ENCODE data around the gene RSAD1.
"Not testable (repeated sequence)": the region's sequence is repeated elsewhere in the genome, so short reads cannot be mapped to it uniquely, and the experiment has no call there.

RSAD1 gene

DNA sequence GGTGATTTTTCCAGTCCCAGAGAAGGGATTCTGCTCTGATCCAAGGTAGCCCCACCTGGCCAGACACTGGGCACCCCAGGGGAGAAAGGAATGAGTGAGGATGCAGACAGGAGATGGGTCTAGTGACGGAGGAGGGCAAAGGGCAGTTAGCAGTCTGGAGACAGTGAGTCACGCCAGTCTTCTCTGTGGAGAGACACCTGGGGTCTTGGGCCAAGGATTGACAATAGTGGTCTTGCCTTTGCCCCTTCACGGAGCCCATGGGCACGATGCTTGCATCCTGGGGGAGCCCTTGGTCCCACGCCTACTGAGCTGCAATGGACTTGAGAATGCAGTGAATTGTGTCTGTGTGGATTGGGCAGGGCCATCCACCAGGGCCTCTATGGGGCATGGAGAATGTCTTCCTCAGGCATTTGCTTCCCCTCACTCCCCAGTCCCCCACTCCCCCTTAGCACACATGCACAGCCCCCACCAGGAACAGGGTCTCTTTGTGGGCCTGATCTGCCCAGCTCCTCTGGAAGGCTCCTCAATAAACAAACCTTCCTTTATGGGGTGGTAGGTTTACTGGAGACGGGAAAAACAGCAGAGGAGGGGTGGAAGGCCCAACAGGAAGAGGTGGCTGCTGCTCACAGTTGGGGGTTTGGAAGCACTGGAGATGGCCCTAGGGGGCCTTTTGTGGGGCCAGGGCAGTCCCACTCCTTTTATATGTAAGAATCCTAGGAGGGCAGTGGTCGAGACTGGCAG lies 11.4 kb upstream of the RSAD1 start:
- Histone ChIP-seq H3K36me3 (ENCODE audit: control insufficient read depth, insufficient read depth, low read length) (no peaks in the 10 kb centered on the region), H3K27me3 (ENCODE audit: control insufficient read depth, insufficient read depth, low read length) (peaks cover 9% of the 10 kb centered on the region; the same call in 1 of the 2 replicates), H3K9me3 (ENCODE audit: control insufficient read depth, insufficient read depth, low read length) (no peaks in the 10 kb centered on the region), H3K4me1 (ENCODE audit: control insufficient read depth, insufficient read depth, low read length) (peaks cover 10% of the 10 kb centered on the region), H3K4me3 (ENCODE audit: low read length) (no peak overlapping the region), H3K27ac (ENCODE audit: low read length) (no peak overlapping the region)
- DNase-seq (ENCODE audit: low read depth, low spot score), result no peak
- no CpG with 5 or more reads among the region's 7 CpGs for WGBS (ENCODE audit: insufficient coverage, insufficient read length)

DNA sequence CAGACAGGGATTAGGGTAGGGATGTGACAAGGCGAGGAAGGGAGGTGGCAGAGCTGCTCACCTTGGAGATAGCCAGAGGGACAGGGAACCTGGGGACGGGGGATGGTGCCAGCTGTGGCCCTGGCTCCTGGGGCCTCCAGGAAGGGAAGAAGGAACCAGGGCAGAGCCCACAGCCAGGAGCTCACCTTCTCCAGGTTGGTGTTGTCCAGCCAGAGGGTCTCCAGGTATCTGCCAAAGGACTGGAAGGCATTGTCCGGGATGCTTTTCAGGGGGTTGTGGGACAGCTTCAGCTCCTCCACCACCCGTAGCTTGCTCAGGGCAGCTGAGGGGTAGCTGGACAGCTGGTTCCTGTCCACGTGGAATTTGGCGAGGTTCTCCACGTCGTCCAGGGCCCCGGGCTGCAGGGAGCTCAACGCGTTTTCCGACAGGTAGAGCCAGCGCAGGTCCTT lies 10.8 kb upstream of the RSAD1 start:
- Histone ChIP-seq H3K27ac (ENCODE audit: low read length) (no peak overlapping the region), H3K36me3 (ENCODE audit: control insufficient read depth, insufficient read depth, low read length) (no peaks in the 10 kb centered on the region), H3K27me3 (ENCODE audit: control insufficient read depth, insufficient read depth, low read length) (peaks cover 9% of the 10 kb centered on the region; the same call in 1 of the 2 replicates), H3K9me3 (ENCODE audit: control insufficient read depth, insufficient read depth, low read length) (no peaks in the 10 kb centered on the region), H3K4me1 (ENCODE audit: control insufficient read depth, insufficient read depth, low read length) (peaks cover 10% of the 10 kb centered on the region), H3K4me3 (ENCODE audit: low read length) (no peak overlapping the region)
- no peak for DNase-seq (ENCODE audit: low read depth, low spot score)
- no CpG with 5 or more reads among the region's 13 CpGs for WGBS (ENCODE audit: insufficient coverage, insufficient read length)

DNA sequence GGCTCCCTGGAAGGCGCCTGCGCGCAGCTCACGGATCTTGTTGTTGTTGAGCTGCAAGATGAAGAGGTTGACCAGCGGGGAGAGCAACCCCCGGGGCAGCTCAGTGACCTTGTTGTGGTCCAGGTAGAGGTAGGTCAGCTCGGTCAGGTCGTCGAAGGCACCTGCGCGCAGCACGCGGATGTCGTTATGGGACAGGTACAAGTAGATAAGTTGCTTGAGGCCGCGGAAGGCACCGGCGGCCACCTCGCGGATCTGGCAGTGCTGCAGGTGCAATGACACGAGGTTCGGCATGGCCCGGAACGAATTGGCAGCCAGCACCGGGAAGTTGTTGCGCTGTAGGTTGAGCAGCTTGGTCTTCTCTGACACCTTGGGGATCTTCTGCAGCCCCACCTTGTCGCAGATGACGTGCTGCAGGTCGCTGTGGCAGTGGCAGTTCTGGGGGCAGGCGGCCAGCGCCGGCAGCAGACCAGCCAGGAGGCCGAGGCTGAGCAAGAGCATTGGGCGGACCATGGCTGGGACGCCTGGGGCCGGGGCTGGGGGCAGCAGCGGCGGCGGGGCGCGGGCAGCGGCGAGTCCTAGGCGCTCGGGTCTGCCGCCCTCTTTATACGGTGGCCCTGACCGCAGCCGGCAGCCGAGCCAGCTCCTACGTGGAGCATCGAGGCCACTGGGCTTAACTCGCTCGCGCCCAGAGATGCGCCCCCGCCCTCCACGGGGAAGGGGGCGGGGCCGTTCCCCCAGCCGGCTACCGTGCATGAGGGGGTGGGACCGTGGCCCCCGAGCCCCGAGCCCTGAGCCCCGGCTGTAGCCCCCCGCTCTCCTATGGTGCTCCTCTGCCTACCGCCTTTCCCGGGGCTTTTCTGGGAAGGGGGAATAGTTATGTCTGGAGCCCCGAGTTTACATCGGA lies 10.1 kb upstream of the RSAD1 start, which contains the start of gene CHAD:
CHAD (minus strand) TSS at position 577 of the 904 bp plus-strand sequence; CDS start at position 510, 67 bp downstream.
- H3K4me3 ChIP-seq (ENCODE audit: low read length), result peak within 1 kb of the TSS; percentile 29; the same call in 1 of the 2 replicates
- DNase-seq (ENCODE audit: low read depth, low spot score), result no peak
- H3K9me3 ChIP-seq (ENCODE audit: control insufficient read depth, insufficient read depth, low read length), result no peaks in the 10 kb centered on the region
- H3K36me3 ChIP-seq (ENCODE audit: control insufficient read depth, insufficient read depth, low read length), result no peaks in the 10 kb centered on the region
- no CpG with 5 or more reads among the region's 71 CpGs for WGBS (ENCODE audit: insufficient coverage, insufficient read length)
- no peak within 1 kb of the TSS for H3K27ac ChIP-seq (ENCODE audit: low read length)
- H3K4me1 ChIP-seq (ENCODE audit: control insufficient read depth, insufficient read depth, low read length), result peaks cover 10% of the 10 kb centered on the region
- H3K27me3 ChIP-seq (ENCODE audit: control insufficient read depth, insufficient read depth, low read length), result peaks cover 9% of the 10 kb centered on the region; the same call in 1 of the 2 replicates

DNA sequence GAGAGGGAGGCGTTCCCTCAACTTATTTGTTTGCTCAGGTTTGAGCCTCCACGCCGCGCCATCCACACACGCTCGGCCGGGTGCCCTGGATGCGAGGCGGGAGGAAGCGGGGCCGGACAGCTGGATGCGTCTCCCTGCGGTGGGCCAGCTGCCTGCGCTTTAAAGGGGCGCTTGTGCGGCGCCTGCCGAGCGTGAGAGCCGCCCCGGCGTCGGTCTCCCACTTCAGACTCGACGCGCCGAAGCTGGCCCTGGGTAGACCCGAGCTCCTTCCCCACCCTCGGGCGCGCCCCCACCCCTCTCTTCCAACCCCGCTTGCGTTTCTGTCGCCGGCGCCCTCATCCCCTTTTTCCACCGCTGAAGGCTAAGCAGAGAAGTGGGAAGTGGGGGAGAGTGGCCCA lies 9.5 kb upstream of the RSAD1 start:
- Histone ChIP-seq H3K27me3 (ENCODE audit: control insufficient read depth, insufficient read depth, low read length) (peaks cover 9% of the 10 kb centered on the region; the same call in 1 of the 2 replicates), H3K4me1 (ENCODE audit: control insufficient read depth, insufficient read depth, low read length) (peaks cover 10% of the 10 kb centered on the region), H3K36me3 (ENCODE audit: control insufficient read depth, insufficient read depth, low read length) (no peaks in the 10 kb centered on the region), H3K27ac (ENCODE audit: low read length) (no peak overlapping the region), H3K4me3 (ENCODE audit: low read length) (peak overlapping the region; percentile 29; the same call in 1 of the 2 replicates), H3K9me3 (ENCODE audit: control insufficient read depth, insufficient read depth, low read length) (no peaks in the 10 kb centered on the region)
- DNase-seq (ENCODE audit: low read depth, low spot score), result no peak
- WGBS (ENCODE audit: insufficient coverage, insufficient read length), result no CpG with 5 or more reads among the region's 37 CpGs

DNA sequence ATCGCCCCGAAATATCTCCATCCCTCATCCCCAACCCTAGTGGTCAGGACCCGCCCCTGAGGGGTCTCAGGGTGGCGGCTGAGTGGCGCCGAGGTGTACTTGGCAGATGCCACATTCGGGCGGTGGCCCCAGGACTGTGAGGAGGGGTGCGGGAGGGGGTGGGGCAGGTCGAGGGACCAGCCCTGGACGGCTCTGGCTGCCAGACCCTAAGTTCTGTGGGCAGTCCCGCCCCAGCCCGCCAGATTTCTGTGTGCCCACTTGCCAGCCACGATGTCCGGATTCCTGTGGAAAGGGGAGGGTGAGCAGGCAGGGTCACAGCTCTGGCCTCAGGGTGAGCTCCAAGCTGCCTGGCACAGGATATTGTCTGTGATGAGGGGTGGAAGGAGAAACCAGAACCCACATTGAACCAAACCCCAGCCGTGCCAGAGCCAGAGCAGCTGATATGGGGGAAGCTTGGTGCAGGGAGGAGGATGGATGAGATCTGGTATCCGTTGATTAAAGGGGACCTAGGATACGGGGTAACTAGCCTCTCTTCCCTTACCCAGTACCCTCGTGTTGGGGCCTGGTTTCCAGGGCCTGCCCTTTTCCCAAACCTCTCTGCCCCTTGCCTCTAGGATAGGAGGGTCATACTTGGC lies 8.9 kb upstream of the RSAD1 start:
- no peak for DNase-seq (ENCODE audit: low read depth, low spot score)
- Histone ChIP-seq H3K27ac (ENCODE audit: low read length) (no peak overlapping the region), H3K4me1 (ENCODE audit: control insufficient read depth, insufficient read depth, low read length) (peaks cover 10% of the 10 kb centered on the region), H3K4me3 (ENCODE audit: low read length) (no peak overlapping the region), H3K27me3 (ENCODE audit: control insufficient read depth, insufficient read depth, low read length) (peaks cover 9% of the 10 kb centered on the region; the same call in 1 of the 2 replicates), H3K36me3 (ENCODE audit: control insufficient read depth, insufficient read depth, low read length) (no peaks in the 10 kb centered on the region), H3K9me3 (ENCODE audit: control insufficient read depth, insufficient read depth, low read length) (no peaks in the 10 kb centered on the region)
- no CpG with 5 or more reads among the region's 19 CpGs for WGBS (ENCODE audit: insufficient coverage, insufficient read length)

DNA sequence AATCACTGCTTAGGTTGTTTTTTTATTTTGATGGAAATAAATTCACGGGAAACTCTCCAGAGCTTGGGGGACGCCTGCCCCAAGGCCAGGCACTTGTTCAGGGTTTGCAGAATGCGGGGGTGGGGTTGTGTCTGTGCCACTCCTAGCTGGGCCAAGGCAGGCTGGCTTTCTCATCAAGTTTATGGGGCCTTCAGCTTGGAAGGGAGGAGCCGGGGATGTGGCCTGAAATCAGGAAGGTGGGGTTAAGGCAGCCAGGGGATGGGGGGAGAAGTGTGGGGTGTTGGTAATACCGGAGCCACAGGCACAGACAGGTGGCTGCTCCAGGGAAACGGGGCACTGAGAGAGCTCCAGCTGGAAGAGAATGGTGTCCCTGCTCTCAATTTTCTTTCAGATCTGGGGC lies 8.2 kb upstream of the RSAD1 start:
- peaks cover 9% of the 10 kb centered on the region; the same call in 1 of the 2 replicates for H3K27me3 ChIP-seq (ENCODE audit: control insufficient read depth, insufficient read depth, low read length)

DNA sequence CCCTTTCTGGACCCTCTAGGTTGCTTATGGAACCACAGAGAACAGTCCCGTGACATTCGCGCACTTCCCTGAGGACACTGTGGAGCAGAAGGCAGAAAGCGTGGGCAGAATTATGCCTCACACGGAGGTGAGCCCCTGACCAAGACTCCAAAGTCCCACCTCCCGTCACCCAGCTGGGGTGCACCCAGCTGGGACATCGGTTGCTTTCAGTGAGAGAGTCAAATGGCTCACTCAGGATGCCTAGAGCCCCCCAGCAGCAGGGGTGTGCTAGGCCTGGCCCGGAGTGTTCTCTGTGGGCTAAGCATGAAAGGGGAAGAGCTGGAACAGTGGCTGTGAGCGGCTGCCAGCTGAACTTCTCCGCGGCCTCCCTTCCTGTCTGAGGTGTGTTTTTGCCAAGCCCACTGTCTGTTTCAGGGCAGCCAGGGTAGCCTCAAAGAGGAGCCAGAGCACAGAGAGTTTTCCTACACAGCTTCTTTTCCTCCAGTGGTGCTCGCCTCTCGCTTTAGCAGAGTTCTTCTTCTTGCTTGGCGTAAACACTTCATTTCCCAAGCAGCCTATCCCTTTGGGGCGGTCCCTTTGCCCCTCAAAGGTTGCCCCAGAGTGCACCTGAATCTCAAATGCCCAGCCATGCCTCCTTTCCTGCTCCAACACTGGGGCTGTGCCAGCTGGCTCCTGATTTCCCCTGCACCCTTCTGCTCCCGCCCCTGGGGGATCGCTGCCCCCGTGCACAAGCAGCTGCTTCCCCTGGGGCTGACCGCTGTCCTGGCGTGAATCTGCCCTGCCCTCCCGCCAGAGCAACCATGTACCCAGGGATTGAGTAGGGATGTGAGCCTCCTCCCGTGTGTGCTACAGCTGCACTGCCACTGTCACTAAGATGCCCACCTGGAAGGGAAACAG lies 7.4 kb upstream of the RSAD1 start:
- Histone ChIP-seq H3K9me3 (ENCODE audit: control insufficient read depth, insufficient read depth, low read length) (no peaks in the 10 kb centered on the region), H3K27me3 (ENCODE audit: control insufficient read depth, insufficient read depth, low read length) (peaks cover 9% of the 10 kb centered on the region; the same call in 1 of the 2 replicates), H3K36me3 (ENCODE audit: control insufficient read depth, insufficient read depth, low read length) (no peaks in the 10 kb centered on the region), H3K27ac (ENCODE audit: low read length) (no peak overlapping the region), H3K4me1 (ENCODE audit: control insufficient read depth, insufficient read depth, low read length) (peaks cover 10% of the 10 kb centered on the region), H3K4me3 (ENCODE audit: low read length) (no peak overlapping the region)
- no peak for DNase-seq (ENCODE audit: low read depth, low spot score)
- no CpG with 5 or more reads among the region's 22 CpGs for WGBS (ENCODE audit: insufficient coverage, insufficient read length)

More for the DNA sequence above, 8.2 kb upstream of the RSAD1 start:
- H3K4me3 ChIP-seq (ENCODE audit: low read length), result no peak overlapping the region
- WGBS (ENCODE audit: insufficient coverage, insufficient read length), result no CpG with 5 or more reads among the region's 6 CpGs
- no peaks in the 10 kb centered on the region for H3K9me3 ChIP-seq (ENCODE audit: control insufficient read depth, insufficient read depth, low read length)
- H3K36me3 ChIP-seq (ENCODE audit: control insufficient read depth, insufficient read depth, low read length), result no peaks in the 10 kb centered on the region
- no peak overlapping the region for H3K27ac ChIP-seq (ENCODE audit: low read length)
- H3K4me1 ChIP-seq (ENCODE audit: control insufficient read depth, insufficient read depth, low read length), result peaks cover 10% of the 10 kb centered on the region
- DNase-seq (ENCODE audit: low read depth, low spot score), result no peak

DNA sequence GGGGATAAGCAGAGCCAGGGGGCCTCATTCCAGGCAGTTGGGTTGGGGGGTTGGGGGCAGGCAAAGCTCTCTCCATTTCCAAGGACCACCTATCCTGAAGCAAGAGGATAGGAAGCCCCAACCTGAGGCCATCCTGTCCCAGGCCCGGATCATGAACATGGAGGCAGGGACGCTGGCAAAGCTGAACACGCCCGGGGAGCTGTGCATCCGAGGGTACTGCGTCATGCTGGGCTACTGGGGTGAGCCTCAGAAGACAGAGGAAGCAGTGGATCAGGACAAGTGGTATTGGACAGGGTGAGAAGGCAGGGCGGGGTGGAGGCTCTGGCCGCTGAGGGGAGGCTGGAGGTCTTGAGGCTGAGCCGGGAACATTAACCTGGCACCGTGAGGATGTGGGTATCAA lies 6.4 kb upstream of the RSAD1 start:
- no CpG with 5 or more reads among the region's 10 CpGs for WGBS (ENCODE audit: insufficient coverage, insufficient read length)
- no peaks in the 10 kb centered on the region for H3K36me3 ChIP-seq (ENCODE audit: control insufficient read depth, insufficient read depth, low read length)
- no peak overlapping the region for H3K4me3 ChIP-seq (ENCODE audit: low read length)
- no peak overlapping the region for H3K27ac ChIP-seq (ENCODE audit: low read length)
- H3K4me1 ChIP-seq (ENCODE audit: control insufficient read depth, insufficient read depth, low read length), result peaks cover 9% of the 10 kb centered on the region
- DNase-seq (ENCODE audit: low read depth, low spot score), result no peak
- H3K27me3 ChIP-seq (ENCODE audit: control insufficient read depth, insufficient read depth, low read length), result peaks cover 9% of the 10 kb centered on the region; the same call in 1 of the 2 replicates
- no peaks in the 10 kb centered on the region for H3K9me3 ChIP-seq (ENCODE audit: control insufficient read depth, insufficient read depth, low read length)

DNA sequence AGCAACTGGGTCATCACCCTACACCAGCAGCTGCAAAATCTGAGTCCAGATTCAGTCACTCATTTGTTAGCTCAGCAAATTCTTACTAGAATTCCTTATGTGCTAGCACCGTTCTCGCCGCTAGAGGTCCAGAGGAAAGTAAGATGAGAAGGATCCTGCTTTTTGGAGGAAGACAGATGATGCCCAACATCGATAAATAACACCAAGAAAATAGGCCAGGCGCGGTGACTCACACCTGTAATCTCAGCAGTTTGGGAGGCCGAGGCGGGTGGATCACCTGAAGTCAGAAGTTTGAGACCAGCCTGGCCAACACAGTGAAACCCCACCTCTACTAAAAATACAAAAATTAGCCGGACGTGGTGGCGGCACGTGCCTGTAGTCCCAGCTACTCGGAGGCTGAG lies 5.9 kb upstream of the RSAD1 start:
- not testable (repeated sequence) for H3K36me3 ChIP-seq (ENCODE audit: control insufficient read depth, insufficient read depth, low read length); H3K27me3 ChIP-seq (ENCODE audit: control insufficient read depth, insufficient read depth, low read length); H3K4me3 ChIP-seq (ENCODE audit: low read length); H3K27ac ChIP-seq (ENCODE audit: low read length); H3K4me1 ChIP-seq (ENCODE audit: control insufficient read depth, insufficient read depth, low read length); H3K9me3 ChIP-seq (ENCODE audit: control insufficient read depth, insufficient read depth, low read length); DNase-seq (ENCODE audit: low read depth, low spot score)
- WGBS (ENCODE audit: insufficient coverage, insufficient read length), result no CpG with 5 or more reads among the region's 13 CpGs

All from iPS DF 6.9 (cell line).